ENCODE data around the gene TBC1D14. TPM values are rescaled to one million over a fixed set of nuclear protein-coding genes. Genes with fewer than 3 reads are reported as not detected.

TBC1D14 gene
- total and polyA plus RNA-seq, 11 donors = 9.8 to 51.0 (median 34.3) TPM

DNA sequence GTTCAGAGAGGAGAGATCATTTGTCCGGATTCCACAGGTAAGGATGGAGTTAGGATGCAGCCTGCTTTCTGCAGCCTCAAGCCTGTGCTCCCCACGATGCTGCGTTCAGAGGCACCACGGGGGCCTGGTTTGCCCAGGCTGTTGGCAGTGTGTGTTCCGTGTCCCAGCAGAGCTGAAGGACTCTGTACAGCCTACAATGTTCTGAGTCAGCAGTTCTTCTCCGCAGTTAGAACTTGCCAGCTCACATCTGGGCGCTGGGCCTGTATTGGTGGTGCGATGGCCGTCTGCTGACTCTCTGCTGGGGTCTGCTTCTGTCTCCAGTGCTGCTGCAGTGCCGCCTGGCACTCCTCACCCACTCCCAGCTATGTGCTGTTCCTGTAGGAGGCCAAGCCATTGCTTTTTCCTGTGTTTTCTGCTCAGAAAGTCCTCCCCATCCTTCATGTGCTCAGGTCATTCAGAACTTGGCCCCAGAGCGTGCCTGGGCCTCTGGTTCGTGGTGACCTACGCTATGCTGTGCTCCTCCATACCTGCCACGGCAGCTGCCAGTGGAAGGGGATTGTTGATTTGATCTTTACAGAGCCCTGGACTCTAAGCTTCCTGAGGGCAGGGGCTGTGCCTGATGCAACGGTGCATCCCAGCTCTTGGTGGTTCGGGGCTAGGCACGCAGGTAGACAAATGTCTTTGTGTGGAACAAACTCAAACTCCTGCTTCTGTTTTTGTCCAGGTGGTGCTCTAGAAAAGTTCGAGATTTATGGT lies 91.0 kb downstream of the TBC1D14 start:
- Histone ChIP-seq H3K9me3 (no peaks in the 10 kb centered on the region), H3K36me3 (peaks cover 4 to 100% (median 98%) of the 10 kb centered on the region in 9 donors), H3K27ac (no peak overlapping the region), H3K4me3 (no peak overlapping the region), H3K27me3 (no peaks in the 10 kb centered on the region), H3K4me1 (no peaks in the 10 kb centered on the region)
- ATAC-seq (no peak), DNase-seq (no peak)
- WGBS, 4 donors = 91 to 98% (median 95%) methylated on average over 18 of the region's 18 CpGs
- TF ChIP-seq, protein P1, sequence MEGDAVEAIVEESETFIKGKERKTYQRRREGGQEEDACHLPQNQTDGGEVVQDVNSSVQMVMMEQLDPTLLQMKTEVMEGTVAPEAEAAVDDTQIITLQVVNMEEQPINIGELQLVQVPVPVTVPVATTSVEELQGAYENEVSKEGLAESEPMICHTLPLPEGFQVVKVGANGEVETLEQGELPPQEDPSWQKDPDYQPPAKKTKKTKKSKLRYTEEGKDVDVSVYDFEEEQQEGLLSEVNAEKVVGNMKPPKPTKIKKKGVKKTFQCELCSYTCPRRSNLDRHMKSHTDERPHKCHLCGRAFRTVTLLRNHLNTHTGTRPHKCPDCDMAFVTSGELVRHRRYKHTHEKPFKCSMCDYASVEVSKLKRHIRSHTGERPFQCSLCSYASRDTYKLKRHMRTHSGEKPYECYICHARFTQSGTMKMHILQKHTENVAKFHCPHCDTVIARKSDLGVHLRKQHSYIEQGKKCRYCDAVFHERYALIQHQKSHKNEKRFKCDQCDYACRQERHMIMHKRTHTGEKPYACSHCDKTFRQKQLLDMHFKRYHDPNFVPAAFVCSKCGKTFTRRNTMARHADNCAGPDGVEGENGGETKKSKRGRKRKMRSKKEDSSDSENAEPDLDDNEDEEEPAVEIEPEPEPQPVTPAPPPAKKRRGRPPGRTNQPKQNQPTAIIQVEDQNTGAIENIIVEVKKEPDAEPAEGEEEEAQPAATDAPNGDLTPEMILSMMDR (IDR thresholded peaks at IDR 0.05) = no peak
- TF ChIP-seq POLR2A (IDR thresholded peaks at IDR 0.05) = no peak
- intact Hi-C loops (cut with DNase I) = no loop called here

GRCh38 chr4:7001271-7001670 lies 91.6 kb downstream of the TBC1D14 start:
- H3K36me3 ChIP-seq = peaks cover 4 to 100% (median 97%) of the 10 kb centered on the region in 9 donors
- H3K9me3 ChIP-seq = no peaks in the 10 kb centered on the region
- H3K4me1 ChIP-seq = no peaks in the 10 kb centered on the region
- ATAC-seq (no peak), DNase-seq (no peak)
- no peak for TF ChIP-seq POLR2A (IDR thresholded peaks at IDR 0.05)
- TF ChIP-seq, protein P1 (IDR thresholded peaks at IDR 0.05) = no peak
- H3K27me3 ChIP-seq = no peaks in the 10 kb centered on the region
- no peak overlapping the region for H3K27ac ChIP-seq
- intact Hi-C loops (cut with DNase I) = no loop called here
- 93 to 97% (median 96%) methylated on average over 4 to 7 of the region's 7 CpGs for WGBS, 4 donors
- H3K4me3 ChIP-seq = no peak overlapping the region

GRCh38 chr4:7002336-7002735 lies 92.7 kb downstream of the TBC1D14 start:
- H3K36me3 ChIP-seq = peaks cover 4 to 100% (median 96%) of the 10 kb centered on the region in 9 donors
- H3K4me1 ChIP-seq = no peaks in the 10 kb centered on the region
- no peak for ATAC-seq
- H3K9me3 ChIP-seq = no peaks in the 10 kb centered on the region
- intact Hi-C loops (cut with DNase I) = no loop called here
- no peak for DNase-seq
- no peak overlapping the region for H3K27ac ChIP-seq
- H3K27me3 ChIP-seq = no peaks in the 10 kb centered on the region
- no peak for TF ChIP-seq POLR2A (IDR thresholded peaks at IDR 0.05)
- TF ChIP-seq, protein P1 (IDR thresholded peaks at IDR 0.05) = no peak
- 93 to 97% (median 96%) methylated on average over 7 of the region's 7 CpGs for WGBS, 4 donors
- H3K4me3 ChIP-seq = no peak overlapping the region

- no peaks in the 10 kb centered on the region for H3K27me3 ChIP-seq
- TF ChIP-seq POLR2A (IDR thresholded peaks at IDR 0.05) = no peak
- TF ChIP-seq, protein P1 (IDR thresholded peaks at IDR 0.05) = no peak
- ATAC-seq (no peak), DNase-seq (no peak)
- H3K4me3 ChIP-seq = no peak overlapping the region
- WGBS, 4 donors = 84 to 89% (median 85%) methylated on average over 11 of the region's 11 CpGs
- H3K27ac ChIP-seq = no peak overlapping the region
- H3K9me3 ChIP-seq = no peaks in the 10 kb centered on the region
- H3K36me3 ChIP-seq = peaks cover 4 to 100% (median 96%) of the 10 kb centered on the region in 9 donors
- intact Hi-C loops (cut with DNase I) = no loop called here
- H3K4me1 ChIP-seq = no peaks in the 10 kb centered on the region
Observed at GRCh38 chr4:7003176-7003878, 93.7 kb downstream of the TBC1D14 start.

All from heart left ventricle (tissue), 16 donors.